MG63 (cell line): ENCODE data around the gene S1PR4. TPM values are rescaled to one million over a fixed set of nuclear protein-coding genes. Genes with fewer than 3 reads are reported as not detected.
"Not testable (repeated sequence)": the region's sequence is repeated elsewhere in the genome, so short reads cannot be mapped to it uniquely, and the experiment has no call there.

Experiments used
- DNase-seq: peaks from one replicate; pipeline ENCODE4 v3.0.0-alpha.2; 2020
- H3K27me3 ChIP-seq: fragments of 250-450 bp; sonication (Bioruptor Pico); 2 replicates; pipeline ENCODE4 v1.5.1; 2020; ENCODE audit warnings: mild to moderate bottlenecking, moderate library complexity
- H3K36me3 ChIP-seq: fragments of 250-450 bp; sonication (Bioruptor Pico); 2 replicates; pipeline ENCODE4 v1.5.1; 2020; ENCODE audit warnings: mild to moderate bottlenecking, moderate library complexity
- H3K4me3 ChIP-seq: fragments of 250-450 bp; sonication (Bioruptor Pico); 2 replicates; pipeline ENCODE4 v1.5.1; 2020; ENCODE audit warnings: mild to moderate bottlenecking, moderate library complexity
- H3K9me3 ChIP-seq: fragments of 250-450 bp; sonication (Bioruptor Pico); 2 replicates; pipeline ENCODE4 v1.5.1; 2020; ENCODE audit warnings: mild to moderate bottlenecking, moderate library complexity
- total RNA-seq: library from RNA; depleted of rRNA; stranded (reverse); fragments of >200 nt; shearing (Covaris generic); gene quantifications from 2 replicates; pipeline ENCODE4 v1.2.3, GENCODE V29; 2014; ENCODE audit warnings: low replicate concordance

The S1PR4 gene
- total RNA-seq, 1 experiment from 2014 or later = not detected

DNA sequence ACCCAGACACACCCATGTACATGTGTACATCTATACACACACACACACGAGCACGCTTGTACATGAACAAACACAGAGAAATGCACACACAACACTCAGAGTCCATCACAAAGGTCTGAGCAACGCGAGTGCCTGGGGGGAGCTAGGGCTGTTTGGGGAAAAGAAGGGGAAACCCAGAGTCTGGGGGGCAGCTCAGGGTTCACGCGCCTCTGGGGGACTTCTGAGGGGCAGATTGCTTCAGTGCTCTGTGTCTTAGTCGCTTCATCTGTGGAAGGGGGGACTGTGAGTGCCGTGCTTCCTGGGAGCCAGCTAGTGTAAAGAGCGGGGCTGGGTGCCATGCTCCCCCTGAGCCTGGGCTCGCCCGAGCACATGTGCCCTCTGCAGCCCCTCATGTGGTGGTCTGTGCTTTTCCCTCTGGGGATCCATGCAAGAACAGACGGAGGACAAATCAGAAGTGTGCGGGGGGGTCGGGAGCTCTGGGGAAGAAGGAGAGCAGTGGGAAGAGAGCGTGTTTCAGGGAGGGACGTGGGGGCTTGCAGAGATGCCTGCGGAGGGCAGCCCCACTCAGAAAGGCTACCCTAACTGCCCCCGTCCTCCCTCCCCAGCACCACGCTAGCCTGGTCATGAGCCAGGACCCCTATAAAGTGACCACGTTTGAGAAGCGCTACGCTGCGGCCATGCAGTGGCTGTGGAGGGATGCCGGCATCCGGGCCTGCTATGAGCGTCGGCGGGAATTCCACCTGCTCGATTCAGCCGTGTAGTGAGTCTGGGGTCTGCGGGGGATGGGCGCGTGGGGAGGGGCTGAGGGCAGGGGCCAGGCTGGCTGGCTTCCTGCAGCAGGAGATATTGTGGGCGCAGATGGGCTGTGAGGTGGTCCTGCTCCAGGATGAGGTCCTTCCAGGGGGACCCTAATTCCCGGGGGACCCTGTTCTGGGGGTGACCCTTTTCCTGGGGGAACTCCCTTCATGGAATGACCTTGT is 28.8 kb upstream of the S1PR4 start:
- Histone ChIP-seq H3K27me3 (no peaks in the 10 kb centered on the region), H3K36me3 (no peaks in the 10 kb centered on the region), H3K4me3 (no peak overlapping the region), H3K9me3 (no peaks in the 10 kb centered on the region)
- DNase-seq = no peak

DNA sequence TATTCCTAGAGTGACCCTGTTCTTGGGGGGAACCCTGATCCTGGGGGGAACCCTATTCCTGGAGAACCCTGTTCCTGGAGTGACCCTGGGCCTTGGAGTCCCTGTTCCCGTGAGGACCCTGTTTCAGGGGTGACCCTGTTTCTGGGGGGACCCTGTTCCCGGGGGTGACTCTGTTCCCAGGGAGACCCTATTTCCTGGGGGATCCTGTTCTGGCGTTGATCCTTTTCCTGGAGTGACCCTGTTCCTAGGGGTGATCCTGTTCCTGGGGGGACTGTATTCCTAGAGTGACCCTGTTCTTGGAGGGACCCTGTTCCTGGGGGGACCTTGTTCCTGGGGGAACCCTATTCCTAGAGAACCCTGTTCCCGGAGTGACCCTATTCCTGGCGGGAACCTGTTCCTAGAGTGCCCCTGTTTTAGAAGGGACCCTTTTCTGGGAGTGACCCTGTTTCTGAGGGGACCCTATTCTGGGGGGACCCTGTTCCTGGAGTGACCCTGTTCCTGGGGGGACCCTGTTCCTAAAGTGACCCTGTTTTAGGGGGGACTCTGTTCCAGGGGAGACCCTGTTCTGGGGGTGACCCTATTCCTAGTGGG is 27.7 kb upstream of the S1PR4 start:
- H3K27me3 ChIP-seq = no peaks in the 10 kb centered on the region
- no peak overlapping the region for H3K4me3 ChIP-seq
- H3K36me3 ChIP-seq = no peaks in the 10 kb centered on the region
- no peaks in the 10 kb centered on the region for H3K9me3 ChIP-seq
- DNase-seq = no peak

DNA sequence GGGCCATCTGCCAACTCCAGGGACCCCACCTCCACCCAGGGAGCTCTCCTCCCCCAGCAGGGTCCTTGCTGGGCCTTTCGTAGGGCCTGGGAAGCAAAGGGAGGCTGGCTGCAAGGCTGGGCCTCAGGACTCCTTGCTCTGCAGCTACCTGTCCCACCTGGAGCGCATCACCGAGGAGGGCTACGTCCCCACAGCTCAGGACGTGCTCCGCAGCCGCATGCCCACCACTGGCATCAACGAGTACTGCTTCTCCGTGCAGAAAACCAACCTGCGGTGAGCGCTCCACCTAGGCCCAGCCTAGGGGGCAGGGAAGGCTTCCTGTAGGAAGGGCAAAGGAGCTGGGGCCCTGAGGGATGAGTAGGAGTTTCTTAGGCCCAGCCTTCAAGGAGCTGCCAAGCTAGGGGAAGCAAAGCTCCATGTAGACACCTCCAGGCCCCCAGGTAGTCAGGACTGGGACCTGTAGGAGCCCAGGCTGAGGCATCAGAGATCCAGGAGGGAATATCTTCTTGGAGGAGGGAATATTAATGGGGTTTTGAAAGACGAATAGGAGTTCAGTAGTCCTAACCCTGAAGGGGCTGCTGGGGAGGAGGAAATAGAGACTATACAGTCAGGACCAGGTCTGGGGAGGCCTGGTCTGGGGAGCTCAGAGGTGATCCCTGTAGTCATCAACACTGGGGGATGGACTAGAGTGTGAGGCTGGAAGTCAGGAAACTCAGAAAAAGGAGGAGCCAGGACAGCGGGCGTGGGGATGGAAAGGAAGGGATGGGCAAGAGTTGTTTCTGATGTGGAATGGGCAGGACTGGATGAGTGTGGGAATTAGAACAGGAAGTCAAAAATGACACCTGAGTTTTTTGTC is 26.8 kb upstream of the S1PR4 start:
- Histone ChIP-seq H3K27me3 (no peaks in the 10 kb centered on the region), H3K36me3 (no peaks in the 10 kb centered on the region), H3K9me3 (no peaks in the 10 kb centered on the region), H3K4me3 (no peak overlapping the region)
- DNase-seq = no peak

DNA sequence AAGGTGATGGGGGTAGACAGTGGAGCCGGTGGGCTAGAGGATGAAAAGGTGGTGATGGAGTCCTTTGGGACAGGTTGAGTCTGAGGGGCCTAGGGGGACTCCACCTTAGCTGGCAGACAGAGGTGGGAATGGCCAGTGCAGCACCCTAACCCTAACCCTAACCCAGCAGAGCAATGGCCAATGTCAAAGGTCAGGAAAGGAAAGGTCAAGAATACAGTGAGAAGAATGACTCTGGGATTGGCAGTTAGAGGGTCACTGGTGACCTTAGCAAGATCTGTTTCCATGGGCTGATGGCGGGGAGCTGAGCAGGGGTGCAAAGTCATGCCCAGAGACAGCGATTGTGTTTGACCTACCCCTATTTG is 26.2 kb upstream of the S1PR4 start:
- no peak overlapping the region for H3K4me3 ChIP-seq
- no peak for DNase-seq
- no peaks in the 10 kb centered on the region for H3K9me3 ChIP-seq
- no peaks in the 10 kb centered on the region for H3K36me3 ChIP-seq
- H3K27me3 ChIP-seq = no peaks in the 10 kb centered on the region

DNA sequence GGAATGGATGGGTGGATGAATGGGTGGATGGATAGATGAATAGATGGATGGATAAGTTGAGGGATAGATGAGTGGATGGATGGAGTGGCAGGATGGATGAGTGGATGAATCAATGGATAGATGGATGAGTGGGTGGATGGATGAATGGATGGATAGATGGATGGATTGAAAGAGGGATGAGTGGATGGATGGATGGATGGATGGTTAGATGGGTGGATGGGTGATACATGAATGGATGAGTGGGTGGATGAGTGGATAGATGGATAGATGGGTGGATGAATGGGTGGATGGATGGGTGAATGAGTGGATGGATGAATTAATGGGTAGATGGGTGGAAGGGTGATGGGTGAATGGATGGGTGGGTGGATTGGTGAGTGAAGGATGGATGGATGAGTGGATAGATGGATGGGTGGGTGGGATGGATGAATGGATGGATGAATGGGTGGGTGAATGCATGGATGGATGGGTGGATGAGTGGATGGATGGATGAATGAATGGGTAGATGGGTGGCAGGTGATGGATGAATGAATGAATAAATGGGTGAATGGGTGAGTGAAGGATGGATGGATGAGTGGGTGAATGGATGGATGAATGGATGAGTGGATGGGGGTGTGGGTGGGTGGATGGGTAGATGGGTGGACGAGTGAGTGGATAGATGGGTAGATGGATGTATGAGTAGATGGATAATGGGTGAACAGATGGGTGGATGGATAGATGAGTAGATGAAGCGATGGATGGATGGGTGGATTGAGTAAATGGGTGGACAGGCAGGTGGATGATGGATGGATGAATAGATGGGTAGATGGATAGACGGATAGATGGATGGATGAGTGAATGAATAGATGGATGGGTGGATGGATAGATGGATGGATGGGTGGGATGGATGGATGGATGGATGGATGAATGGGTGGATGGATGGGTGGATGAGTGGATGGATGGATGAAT is 25.0 kb upstream of the S1PR4 start:
- Histone ChIP-seq H3K9me3 (no peaks in the 10 kb centered on the region), H3K36me3 (no peaks in the 10 kb centered on the region), H3K27me3 (no peaks in the 10 kb centered on the region), H3K4me3 (no peak overlapping the region)
- no peak for DNase-seq

DNA sequence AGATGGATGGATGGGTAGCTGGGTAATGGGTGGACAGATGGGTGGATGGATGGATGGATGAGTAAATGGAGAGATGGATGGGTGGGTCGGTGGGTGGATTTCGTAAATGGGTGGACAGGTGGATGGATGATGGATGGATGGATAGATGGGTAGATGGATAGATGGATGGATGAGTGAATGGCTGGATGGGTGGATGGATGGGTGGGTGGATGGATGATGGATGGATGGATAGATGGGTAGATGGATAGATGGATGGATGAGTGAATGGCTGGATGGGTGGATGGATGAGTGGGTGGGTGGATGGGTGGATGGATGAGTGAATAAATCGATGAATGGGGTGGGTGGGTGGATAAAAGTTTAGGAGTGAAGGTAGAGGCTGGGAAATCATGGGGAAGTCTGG is 24.1 kb upstream of the S1PR4 start:
- H3K27me3 ChIP-seq, H3K36me3 ChIP-seq, H3K4me3 ChIP-seq, DNase-seq, H3K9me3 ChIP-seq: not testable (repeated sequence)

DNA sequence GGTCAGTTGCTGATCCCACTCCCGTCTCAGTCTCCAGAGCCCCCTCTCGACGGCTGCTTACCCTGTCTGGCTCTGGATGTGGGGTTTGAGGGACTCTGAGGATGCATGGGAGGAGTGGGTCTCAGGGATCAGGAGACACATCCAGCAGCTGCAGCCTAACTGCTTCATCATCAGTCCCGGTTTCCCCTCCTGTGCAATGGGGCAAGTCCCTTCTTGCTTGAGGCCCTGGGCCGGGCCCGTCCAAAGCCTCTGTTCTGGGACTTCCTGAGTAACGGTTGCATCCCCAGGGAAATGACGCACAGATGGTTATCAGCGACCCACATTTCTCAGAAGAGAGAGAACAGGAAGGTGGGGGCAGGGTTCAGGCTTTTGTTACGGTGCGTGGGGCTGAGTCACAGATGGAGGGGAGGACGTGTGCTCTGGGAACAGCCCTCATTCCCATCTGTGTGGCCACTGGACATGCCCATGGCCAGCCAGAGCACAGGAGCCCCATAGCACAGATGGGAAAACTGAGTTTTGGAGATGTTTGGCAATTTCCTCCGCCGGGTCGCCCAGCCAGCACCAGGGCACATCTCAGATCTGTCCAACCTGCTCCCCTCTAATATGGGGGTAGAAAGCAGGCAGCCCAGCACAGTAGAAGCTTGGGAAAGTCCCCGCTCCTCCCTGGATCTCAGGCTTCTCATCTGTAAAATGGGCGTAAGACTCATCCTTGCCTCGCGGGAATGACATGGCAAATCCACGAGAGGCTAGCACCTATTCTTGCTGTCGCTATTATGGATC is 23.4 kb upstream of the S1PR4 start:
- peak; percentile 78 for DNase-seq
- H3K36me3 ChIP-seq = no peaks in the 10 kb centered on the region
- H3K4me3 ChIP-seq = no peak overlapping the region
- H3K27me3 ChIP-seq = no peaks in the 10 kb centered on the region
- H3K9me3 ChIP-seq = no peaks in the 10 kb centered on the region

DNA sequence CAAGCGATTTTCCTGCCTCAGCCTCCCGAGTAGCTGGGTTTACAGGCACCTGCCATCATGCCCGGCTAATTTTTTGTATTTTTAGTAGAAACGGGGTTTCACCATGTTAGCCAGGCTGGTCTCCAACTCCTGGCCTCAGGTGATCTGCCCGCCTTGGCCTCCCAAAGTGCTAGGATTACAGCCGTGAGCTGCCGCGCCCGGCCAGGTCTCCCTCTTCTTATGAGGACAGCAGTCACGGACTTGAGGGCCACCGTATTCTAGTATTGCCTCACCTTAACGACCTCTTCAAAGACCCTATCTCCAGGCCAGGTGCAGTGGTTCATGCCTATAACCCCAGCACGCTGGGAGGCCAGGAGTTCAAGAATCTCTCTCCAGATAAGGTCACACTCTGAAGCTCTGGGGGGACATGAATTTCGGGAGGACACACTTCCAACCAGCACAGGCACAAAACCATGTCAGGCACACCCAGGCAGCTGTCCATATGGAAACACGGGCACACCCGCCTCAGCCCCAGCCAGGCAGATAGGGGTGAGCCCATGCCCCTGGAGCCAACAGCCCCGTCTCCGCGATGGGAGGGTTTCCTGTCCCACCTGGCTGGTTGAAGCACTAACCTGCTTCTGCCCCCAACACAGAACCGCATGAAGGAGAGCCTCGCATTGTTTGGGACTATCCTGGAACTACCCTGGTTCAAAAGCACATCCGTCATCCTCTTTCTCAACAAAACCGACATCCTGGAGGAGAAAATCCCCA is 21.3 kb upstream of the S1PR4 start:
- no peaks in the 10 kb centered on the region for H3K27me3 ChIP-seq
- no peak overlapping the region for H3K4me3 ChIP-seq
- H3K9me3 ChIP-seq = no peaks in the 10 kb centered on the region
- H3K36me3 ChIP-seq = no peaks in the 10 kb centered on the region
- DNase-seq = no peak

DNA sequence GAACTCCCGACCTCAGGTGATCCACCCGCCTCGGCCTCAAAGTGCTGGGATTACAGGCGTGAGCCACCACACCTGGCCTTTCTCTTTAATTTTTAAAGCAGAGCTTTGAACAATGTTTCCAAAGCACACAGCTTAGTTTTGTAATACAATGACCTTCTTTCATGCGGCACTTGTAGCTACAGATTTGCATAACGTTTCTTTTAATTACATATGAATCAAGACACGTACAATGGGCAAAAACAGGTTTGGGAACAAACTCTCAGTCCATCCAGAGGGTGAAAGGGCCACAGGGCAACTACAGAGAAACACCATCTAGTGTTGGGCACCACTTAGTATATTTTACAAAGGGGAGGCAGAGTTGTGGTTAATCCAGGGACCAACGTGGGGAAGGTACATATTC is 19.0 kb upstream of the S1PR4 start:
- no peaks in the 10 kb centered on the region for H3K36me3 ChIP-seq
- no peaks in the 10 kb centered on the region for H3K27me3 ChIP-seq
- H3K9me3 ChIP-seq = no peaks in the 10 kb centered on the region
- DNase-seq = no peak
- H3K4me3 ChIP-seq = no peak overlapping the region

DNA sequence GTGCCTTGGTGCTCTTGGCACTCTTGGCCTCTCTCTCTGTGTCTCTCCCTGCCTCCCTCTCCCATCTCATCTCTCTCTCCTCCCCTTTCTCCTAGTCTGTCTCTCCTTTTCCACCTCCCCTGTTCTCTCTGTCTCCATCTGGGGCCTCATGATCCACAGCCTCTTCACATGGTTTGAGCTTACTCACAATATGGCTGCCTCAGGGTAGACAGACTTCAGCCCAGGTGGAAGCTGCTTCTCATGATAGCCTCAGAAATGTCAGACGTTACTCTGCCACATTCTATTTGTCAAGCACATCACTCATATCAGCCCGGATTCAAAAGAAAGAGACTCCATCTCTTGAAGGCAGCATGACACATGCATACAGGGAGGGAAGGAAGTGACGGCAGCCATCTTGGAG is 18.4 kb upstream of the S1PR4 start:
- no peak for DNase-seq
- Histone ChIP-seq H3K36me3 (no peaks in the 10 kb centered on the region), H3K4me3 (no peak overlapping the region), H3K27me3 (no peaks in the 10 kb centered on the region), H3K9me3 (no peaks in the 10 kb centered on the region)

DNA sequence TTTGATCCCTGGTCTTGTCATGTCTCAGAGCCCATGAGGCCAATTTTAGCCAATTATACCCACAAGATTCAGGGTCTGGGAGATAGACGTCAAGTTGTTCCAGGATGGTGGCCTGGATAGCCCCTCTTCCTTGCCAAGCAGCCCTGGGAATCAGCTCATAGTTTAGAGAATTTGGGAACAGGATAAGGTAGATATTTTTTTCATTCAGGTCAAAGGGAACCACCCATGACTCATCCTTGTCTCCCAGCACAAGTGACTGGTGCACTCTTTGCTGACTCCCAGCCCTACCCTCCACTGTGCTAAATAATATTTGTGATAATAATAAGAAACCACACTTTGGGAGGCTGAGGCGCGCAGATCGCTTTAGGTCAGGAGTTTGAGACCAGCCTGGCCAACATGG is 17.1 kb upstream of the S1PR4 start:
- no peaks in the 10 kb centered on the region for H3K36me3 ChIP-seq
- H3K27me3 ChIP-seq = no peaks in the 10 kb centered on the region
- DNase-seq = no peak
- H3K4me3 ChIP-seq = no peak overlapping the region
- no peaks in the 10 kb centered on the region for H3K9me3 ChIP-seq

DNA sequence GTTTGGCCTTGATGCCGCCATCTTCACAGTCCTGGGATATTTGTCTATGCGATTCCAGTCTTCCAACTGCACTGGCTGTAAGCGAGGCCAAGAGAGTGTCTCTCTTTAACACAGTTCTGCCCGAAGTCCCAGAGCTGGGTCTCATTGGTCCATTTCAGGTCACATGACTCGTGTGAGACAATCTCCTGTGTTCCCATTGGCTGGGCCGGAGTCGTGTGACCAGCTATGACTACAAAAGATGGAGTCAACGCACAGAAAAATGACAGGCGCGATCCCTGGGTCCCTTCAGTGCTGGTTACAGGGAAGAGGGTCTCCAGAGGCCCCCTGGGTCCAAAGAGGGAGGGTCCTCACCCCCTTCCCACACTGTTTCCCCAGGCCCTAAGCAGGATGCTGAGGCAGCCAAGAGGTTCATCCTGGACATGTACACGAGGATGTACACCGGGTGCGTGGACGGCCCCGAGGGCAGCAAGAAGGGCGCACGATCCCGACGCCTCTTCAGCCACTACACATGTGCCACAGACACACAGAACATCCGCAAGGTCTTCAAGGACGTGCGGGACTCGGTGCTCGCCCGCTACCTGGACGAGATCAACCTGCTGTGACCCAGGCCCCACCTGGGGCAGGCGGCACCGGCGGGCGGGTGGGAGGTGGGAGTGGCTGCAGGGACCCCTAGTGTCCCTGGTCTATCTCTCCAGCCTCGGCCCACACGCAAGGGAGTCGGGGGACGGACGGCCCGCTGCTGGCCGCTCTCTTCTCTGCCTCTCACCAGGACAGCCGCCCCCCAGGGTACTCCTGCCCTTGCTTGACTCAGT is 15.9 kb upstream of the S1PR4 start:
- Histone ChIP-seq H3K27me3 (no peaks in the 10 kb centered on the region), H3K36me3 (no peaks in the 10 kb centered on the region), H3K4me3 (no peak overlapping the region), H3K9me3 (no peaks in the 10 kb centered on the region)
- DNase-seq = no peak

DNA sequence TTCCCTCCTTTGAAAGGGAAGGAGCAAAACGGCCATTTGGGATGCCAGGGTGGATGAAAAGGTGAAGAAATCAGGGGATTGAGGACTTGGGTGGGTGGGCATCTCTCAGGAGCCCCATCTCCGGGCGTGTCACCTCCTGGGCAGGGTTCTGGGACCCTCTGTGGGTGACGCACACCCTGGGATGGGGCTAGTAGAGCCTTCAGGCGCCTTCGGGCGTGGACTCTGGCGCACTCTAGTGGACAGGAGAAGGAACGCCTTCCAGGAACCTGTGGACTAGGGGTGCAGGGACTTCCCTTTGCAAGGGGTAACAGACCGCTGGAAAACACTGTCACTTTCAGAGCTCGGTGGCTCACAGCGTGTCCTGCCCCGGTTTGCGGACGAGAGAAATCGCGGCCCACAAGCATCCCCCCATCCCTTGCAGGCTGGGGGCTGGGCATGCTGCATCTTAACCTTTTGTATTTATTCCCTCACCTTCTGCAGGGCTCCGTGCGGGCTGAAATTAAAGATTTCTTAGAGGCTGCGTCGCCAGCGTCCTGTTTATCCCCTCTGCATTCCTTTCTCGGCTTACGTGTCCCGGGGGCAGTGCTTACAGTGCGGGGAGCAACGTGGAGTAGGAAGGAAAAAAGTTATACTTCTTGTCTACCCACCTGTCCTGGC is 15.2 kb upstream of the S1PR4 start:
- DNase-seq = peak; percentile 30
- Histone ChIP-seq H3K36me3 (no peaks in the 10 kb centered on the region), H3K4me3 (no peak overlapping the region), H3K27me3 (no peaks in the 10 kb centered on the region), H3K9me3 (no peaks in the 10 kb centered on the region)

DNA sequence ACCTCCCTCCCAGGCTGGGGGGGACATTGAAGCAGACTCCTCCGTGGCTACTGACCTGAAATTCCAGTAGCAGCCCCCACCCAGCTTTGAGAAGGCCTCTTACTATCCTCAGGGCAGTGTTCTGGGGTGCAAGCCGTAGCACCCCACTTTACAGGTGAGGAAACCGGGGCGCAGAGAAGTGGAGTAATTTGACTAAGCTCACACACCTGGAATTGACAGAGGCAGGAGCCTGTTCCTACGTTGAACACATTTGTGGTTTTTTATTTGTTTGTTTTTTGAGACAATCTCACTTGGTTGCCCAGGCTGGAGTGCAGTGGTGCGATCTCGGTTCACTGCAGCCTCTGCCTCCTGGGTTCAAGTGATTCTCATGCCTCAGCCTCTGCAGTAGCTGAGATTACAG is 14.6 kb upstream of the S1PR4 start:
- Histone ChIP-seq H3K4me3 (no peak overlapping the region), H3K36me3 (no peaks in the 10 kb centered on the region), H3K9me3 (no peaks in the 10 kb centered on the region), H3K27me3 (no peaks in the 10 kb centered on the region)
- DNase-seq = no peak
